Effector memory CD4-positive, alpha-beta T cell (primary cell): ENCODE data around the gene NUPR2.
"Not testable (repeated sequence)": the region's sequence is repeated elsewhere in the genome, so short reads cannot be mapped to it uniquely, and the experiment has no call there.

Source experiments
- DNase-seq, 3 donors: peaks; one replicate each; pipeline ENCODE4 v3.0.0-alpha.2; 2020
- H3K27ac ChIP-seq: 2 replicates; pipeline ENCODE4 v1.7.0; 2013; ENCODE audit warnings: mild to moderate bottlenecking, low read length, moderate library complexity; ENCODE audit not compliant: insufficient read depth, poor library complexity, severe bottlenecking
- H3K27me3 ChIP-seq: replicated peaks from 2 replicates; pipeline ENCODE4 v1.7.0; 2013; ENCODE audit warnings: mild to moderate bottlenecking, low read length; ENCODE audit not compliant: insufficient read depth, control insufficient read depth, poor library complexity, severe bottlenecking
- H3K36me3 ChIP-seq: 2 replicates; pipeline ENCODE4 v1.7.0; 2013; ENCODE audit warnings: mild to moderate bottlenecking, low read length, moderate library complexity; ENCODE audit not compliant: control insufficient read depth, insufficient read depth
- H3K4me1 ChIP-seq: 2 replicates; pipeline ENCODE4 v1.7.0; 2013; ENCODE audit warnings: low read length, mild to moderate bottlenecking; ENCODE audit not compliant: control insufficient read depth, insufficient read depth, poor library complexity, severe bottlenecking
- H3K4me3 ChIP-seq: 2 replicates; pipeline ENCODE4 v1.7.0; 2013; ENCODE audit warnings: low read length, low read depth, mild to moderate bottlenecking; ENCODE audit not compliant: insufficient read depth, poor library complexity, severe bottlenecking
- H3K9me3 ChIP-seq: 2 replicates; pipeline ENCODE4 v1.7.0; 2013; ENCODE audit warnings: mild to moderate bottlenecking, low read length, moderate library complexity; ENCODE audit not compliant: control insufficient read depth

NUPR2 gene

GRCh38 chr7:56066376-56066775 lies 49.8 kb downstream of the NUPR2 start:
- H3K9me3 ChIP-seq, H3K27ac ChIP-seq, DNase-seq, H3K4me1 ChIP-seq, H3K4me3 ChIP-seq, H3K27me3 ChIP-seq: not testable (repeated sequence)
- H3K36me3 ChIP-seq, result peaks cover 15% of the 10 kb centered on the region
